GM21737 (cell line): Measurements from ENCODE around the gene SLC7A4.

ENCODE experiments used
- ATAC-seq: cut with Tn5 transposase; IDR thresholded peaks from one replicate; pipeline ENCODE4 v1.9.1; 2021; ENCODE audit warnings: mild to moderate bottlenecking, moderate library complexity; ENCODE audit not compliant: unreplicated experiment

SLC7A4 gene

DNA sequence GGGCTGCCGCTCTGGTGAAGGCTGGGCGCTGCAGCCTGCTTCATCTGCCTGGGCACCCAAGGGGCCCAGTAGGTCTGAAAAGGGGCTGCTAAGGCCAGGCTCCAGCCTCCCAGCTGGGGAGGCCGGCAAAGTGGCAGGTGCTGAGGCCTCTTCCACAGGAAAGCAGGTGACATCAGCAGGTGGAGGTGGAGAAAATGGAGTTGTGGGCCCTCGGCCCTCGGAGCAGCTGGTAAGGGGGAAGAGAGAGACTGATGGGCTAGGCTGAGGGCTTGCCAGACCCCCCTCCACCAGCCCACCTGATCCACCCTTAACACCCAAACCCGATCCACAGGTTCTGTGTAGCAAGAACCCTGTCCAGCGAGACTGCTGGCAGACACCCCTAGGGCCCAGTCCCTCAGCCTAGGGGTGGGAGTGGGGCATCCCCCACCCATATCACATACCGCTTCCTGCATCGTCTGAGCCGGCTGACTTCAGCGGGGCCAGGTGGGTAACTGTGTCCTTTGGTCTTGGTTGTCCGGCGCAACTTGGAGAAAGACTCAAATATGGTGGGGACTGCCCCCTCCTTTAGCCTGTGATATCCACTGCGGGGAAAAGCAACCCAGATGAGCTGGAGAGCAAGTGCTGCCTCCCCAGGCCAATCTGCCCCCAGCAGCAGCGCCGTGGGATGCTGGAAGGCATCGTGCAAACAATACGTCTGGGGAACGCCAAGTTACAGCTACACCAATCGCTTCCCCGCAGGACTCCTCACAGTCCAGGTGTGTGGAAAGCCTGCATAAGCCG is 32.0 kb downstream of the SLC7A4 start:
- no peak for ATAC-seq

DNA sequence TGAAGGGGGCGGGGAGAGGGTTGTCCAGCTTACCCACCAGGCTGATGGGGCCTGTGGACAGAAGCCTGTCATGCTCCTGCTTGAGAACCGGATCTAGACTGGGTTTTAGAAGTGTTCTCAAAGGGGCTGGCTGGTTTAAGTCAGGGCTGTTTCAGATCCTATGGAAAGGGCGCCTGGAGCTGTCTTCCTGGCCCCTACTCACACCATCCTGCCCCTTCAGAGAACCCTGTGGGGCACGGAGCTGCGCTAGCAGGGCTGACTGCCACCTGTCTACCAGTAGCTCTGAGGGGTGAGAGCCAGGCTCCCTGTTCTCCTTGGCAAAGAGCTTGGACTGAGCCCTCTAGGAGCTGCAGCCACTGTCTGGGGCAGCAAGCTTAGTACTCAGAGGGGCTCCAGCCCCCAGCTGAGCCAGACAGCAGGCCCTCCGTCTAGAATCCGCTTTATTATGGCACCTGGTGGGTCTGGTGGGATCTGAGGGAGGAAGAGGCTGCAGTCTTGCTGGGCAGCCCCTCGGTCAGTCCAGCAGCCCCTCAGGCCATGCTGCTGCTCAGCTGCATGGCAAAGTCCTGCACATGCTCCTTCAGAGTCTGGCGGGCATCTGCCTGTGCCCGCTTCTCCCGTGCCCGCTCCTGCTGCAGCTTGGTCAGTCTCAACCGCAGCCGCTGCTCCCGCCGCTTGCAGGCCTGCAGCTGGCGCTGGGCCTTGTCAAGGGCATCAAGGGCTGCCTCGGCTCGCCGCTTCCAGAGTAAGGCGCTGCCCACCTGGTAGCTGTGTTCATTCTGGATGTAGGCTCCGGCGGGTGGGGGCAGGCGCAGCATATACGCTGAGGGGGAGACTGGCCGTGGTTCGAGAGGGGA is 32.8 kb downstream of the SLC7A4 start:
- no peak for ATAC-seq

DNA sequence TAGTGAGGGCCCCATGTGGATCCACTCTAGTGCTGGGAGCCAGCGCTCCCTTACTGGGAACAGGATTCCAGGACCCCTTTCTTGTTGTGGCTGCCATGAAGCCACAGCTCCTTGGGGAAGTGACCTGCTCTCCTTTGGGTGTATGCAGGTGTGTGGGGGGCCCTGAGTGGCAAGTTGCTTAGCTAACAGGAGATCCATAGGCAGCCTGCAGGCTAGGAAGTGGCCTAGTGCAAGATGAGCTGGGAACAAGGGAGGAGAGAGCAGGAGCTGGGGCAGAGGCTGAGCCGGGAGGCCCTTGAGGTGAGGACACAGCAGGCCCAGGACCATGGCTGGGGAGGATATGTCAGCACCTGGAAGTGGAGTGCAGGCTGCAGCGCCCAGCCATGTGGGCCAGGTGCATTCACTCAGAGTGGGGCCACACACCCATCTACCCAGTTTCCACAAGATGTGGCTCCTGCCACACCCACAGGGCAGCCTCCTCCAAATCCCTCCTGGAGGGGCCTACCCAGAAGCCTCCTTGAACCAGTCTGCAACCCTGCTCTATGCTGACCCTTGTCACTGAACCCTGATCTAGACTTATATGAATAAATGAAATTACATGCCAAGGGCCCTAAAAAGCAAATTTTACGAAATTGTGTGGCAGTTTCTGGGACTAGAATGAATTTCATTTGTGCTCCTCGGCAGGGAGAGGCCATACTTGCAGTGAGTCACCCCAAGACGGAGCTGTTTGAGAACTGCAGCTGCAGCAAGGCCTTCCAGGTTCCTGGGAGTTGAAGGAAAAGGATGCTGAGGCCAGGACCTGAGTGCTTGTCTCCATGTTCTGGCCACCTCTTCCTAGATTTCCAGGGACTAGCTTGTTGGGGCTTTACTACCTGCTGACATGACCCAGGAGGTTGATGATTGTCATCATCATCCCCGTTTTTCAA is 33.7 kb downstream of the SLC7A4 start:
- ATAC-seq = no peak

DNA sequence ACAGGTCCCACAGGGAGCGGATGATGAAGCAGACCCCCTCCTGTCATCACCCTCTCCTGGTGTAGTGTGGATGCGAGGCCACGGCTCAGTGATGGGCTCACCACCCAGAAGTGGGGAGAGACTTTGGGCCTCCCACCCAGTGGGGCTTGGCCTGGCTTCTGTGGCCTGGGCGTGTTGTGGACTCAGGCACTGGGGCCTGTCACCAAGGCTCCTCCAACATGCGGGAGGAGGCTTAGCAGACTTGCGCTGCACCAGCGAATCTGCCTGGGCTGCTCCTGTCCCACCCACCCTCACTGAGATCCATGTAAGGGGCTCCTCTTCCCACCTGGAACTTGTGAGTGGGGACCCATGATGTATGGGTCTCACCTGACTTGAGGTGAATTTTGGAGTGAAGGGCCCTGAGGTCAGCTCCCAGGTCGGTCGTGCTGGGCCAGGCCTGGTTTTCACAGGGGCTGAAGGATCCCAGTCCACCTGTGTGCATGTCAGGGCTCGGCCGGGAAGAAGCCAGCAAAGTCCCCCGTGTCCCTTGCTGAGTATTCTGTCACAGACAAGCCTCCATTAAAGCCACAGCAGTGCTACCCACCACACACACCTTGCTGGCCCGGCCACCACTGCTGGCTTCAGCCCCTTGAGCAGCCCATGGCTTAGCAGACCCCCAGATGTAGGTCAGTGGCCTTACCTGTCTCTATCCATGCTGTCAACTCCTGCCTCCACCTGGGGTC is 34.7 kb downstream of the SLC7A4 start:
- ATAC-seq = no peak

DNA sequence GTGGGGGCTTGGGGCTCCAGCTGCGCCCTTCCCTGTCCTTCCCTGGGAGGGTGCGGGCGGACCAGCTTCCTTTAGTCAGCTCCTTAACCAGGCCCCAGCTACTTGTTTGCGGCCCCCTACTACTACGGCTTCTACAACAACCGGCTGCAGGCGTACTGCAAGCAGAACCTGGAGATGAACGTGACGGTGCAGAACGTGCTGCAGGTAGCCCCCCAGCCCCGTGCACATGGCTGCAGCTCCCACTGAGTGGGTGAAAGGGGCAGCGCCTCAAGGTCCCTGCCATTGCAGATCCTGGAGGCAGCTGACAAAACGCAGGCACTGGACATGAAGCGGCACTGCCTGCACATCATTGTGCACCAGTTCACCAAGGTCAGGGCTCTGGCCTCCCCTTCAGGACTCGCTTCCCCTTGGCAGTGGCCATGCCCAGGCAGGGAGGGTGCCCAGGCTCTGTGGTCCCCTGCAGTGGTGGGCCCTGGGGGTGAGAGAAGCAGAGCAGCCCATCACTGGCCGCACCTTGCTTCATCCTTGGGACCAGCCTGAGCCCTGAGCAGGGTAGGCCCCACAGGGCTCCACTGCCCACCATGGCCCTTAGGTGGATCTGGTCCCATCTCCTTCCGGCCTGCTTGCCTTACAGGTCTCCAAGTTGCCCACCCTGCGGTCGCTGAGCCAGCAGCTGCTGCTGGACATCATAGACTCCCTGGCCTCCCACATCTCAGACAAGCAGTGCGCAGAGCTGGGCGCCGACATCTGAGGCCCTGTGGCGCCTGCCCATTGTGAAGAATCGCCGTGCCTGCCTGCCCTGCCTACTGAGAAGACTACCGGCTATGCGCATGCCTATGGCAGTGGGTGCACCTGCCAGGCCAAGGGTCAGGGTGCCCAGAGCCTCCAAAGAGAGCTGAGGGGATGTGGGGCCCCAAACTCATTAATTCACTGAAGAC is 35.5 kb downstream of the SLC7A4 start:
- no peak for ATAC-seq

DNA sequence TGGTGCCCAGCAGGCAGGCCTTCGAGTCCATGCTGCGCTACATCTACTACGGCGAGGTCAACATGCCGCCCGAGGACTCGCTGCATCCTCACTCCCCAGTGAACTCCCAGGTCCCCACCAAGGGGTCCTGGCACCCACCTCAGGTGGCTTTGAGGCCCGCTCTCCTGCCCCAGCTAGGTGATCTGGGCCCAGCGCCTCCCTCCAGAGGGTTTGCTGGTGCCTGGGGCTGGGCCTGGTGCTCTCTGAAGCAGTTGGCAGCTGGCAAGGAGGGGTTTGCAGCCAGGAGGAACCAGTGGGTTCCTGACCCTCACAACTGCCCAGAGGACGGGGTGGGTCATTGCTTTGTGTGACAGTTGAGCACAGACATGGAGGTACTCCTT is 36.3 kb downstream of the SLC7A4 start:
- ATAC-seq = no peak

DNA sequence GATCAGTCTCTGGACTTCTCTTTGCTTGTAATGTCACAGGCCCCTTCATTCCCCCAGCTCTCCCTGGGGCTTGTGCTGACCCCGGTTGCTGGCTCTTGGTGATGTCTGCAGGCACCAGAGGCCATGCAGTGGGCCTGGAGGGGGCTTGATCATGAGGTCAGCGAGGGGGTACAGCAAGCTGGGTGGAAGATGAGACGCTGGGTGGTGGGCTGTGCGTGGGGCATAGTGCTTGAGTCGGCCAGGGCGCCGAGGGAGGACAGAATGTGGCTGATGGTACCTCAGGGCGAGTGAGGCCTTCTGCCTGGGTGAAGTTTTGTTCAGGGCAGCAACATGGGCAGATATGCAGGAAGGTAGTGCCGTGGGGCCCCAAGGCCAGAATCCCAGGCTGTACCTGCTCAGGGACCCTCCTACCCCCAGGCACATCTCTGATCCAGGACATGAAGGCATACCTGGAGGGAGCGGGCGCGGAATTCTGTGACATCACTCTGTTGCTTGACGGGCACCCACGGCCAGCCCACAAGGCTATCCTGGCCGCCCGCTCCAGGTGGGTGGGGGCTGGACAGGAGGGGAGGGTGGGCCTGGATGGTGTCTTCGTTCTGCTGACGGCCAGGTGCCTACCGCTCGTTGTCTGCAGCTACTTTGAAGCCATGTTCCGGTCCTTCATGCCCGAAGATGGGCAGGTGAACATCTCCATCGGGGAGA is 36.9 kb downstream of the SLC7A4 start:
- no peak for ATAC-seq

DNA sequence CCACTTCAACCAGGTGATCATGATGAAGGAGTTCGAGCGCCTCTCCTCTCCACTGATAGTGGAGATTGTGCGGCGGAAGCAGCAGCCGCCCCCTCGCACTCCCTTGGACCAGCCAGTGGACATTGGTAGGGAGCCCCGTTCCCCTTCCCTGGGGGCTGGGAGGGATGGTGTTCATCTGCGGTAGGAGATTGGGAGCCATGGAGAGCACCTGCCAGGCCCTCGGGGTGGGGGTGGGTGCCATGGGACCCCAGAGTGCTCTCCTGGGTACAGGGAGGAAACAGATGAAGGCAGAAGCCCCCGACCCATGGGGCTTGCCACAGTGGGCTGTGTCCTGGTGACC is 37.5 kb downstream of the SLC7A4 start:
- ATAC-seq = no peak

DNA sequence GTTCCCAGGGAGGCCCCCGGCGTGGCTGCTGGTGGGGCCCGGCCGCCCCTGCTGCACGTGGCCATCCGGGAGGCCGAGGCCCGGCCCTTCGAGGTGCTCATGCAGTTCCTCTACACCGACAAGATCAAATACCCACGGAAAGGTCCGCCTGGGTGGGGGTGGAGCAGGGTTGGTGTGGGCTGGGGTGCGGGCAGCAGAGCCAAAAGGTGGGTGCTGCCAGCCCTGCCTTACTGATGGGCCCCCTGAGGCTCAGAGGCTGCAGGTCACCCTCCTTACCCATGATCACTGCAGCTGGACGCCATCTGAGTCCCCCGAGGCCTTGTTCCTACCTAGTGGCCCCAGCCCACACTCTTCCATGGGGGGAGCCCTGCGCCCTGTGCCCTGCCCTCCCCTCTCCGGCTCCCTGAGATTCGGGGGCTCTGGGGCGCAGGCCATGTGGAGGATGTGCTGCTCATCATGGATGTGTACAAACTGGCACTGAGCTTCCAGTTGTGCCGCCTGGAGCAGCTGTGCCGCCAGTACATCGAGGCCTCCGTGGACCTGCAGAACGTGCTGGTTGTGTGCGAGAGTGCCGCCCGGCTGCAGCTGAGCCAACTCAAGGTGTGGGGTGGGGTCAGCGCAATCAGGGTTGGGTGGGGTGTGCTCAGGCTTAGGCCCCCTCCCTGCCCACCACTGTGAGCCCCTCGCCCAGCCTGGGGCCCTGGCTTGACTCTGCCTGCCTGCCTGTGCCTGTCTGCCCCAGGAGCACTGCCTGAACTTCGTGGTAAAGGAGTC is 38.0 kb downstream of the SLC7A4 start:
- ATAC-seq = no peak

DNA sequence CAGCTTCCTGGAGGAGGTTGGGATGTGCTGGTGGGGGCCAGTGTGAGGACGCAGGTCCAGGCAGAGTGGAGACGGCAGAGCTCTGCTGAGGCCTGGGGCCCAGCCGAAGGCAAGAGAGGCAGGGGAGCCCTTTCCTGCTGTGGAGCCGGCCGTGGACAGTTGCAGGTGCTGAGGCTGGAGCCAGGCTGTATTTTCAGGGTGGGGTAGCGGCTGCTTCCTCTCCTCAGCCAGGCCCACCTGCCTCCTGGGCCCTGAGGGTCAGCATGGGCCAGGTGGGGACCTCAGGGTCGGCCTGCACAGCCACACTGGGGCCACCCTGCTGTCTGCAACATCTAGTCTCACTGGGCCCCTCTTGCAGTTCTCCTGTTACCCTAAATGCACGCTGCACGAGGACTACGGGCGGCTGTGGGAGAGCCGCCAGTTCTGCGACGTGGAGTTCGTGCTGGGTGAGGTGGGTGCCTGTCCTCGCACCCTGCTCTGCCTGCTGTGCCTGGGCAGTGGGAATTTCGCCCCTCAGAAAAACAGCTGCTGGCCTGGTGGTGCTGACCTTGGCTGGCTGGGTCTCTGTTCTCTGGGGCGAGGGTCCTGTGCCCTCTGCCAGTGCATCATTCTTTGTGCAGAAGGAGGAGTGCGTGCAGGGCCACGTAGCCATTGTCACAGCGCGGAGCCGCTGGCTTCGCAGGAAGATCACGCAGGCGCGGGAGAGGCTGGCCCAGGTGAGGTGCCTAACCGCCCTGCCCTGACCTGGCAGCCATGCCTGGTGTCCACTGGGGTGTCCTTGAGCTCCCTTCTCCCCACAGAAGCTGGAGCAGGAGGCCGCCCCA is 38.8 kb downstream of the SLC7A4 start:
- no peak for ATAC-seq

DNA sequence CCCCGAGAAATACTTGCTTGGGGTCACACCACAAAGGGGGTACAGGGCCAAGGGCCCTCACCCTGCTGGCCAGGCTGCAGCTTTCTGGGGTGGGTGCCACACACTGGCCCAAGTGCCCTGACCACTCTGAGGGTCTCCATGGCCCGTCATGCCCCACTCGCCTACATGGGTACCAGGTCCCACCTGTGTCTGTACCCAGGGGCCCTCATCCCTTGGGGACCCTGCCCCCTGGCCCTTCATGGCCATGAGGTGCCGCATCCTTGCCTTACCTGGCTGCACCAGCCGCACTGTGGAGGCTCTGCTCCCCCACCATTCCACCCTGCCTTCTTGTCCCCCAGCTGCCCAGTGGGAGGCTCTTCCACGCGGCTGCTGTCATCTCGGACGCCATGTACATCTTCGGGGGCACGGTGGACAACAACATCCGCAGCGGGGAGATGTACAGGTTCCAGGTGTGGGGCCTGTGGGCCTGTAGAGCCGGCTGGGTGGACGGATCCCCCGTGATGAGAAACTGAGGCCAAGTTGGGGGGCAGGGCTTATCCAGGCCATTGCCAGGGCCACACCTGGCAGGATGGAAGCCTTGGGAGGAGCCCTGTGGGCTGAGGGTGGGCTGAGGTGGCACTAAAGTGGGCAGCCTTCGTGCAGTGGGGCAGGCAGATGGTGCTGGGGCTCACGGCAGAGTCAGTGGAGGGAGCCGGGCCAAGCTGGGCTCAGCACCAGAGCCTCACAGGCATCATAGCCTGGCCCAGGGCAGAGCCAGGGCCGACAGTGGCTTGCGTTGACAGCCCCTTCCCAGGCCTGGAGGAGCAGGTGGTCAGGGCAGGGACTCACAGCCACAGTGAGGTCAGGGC is 39.7 kb downstream of the SLC7A4 start:
- ATAC-seq = no peak

DNA sequence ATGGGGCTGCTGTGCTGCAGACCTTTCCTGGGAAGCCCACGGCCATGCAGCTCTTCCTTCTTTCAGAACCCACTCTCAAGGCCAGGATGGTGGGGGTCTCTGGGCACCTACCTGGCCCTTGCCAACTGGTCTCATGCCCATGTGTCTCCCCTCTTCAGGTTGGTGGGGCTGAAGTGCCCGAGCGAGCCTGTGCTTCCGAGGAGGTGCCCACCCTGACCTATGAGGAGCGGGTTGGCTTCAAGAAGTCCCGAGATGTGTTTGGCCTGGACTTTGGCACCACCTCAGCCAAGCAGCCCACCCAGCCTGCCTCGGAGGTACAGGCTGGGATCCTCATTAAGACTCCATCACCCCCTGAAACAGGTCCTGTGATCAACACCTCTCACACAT is 40.3 kb downstream of the SLC7A4 start:
- ATAC-seq = no peak

DNA sequence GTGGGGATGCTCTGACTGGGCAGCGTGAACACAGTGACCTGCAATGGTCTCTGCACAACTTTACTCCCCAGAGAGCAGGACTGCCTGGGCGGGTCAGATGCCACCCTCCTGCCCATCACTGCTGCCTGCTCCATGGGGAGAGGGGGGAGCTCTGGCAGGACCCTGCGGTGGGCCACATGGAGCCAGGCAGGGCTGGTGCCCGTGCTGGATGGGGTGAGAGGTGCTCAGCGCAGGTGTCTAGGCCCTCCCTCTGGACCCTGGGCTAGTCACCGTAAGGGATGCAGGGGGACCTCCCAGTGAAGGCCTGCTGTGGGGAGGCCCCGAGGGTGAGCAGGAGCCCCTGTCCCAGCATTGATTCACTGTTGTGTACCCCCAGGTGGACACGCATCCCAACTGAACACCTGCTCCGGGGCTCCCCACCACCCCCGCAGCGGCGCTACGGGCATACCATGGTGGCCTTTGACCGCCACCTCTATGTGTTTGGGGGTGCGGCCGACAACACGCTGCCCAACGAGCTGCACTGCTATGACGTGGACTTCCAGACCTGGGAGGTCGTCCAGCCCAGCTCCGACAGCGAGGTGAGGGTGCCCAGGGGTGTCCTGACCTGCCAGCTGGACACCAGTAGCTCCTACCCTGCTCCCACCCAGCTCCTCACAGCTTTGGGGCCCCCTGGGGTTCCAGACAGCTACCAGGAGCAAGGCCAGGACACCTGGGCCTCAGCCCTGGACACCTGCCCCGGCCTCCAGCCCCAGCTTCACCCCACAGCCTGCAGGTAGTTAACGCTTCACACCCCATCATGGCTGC is 40.9 kb downstream of the SLC7A4 start:
- ATAC-seq = no peak

DNA sequence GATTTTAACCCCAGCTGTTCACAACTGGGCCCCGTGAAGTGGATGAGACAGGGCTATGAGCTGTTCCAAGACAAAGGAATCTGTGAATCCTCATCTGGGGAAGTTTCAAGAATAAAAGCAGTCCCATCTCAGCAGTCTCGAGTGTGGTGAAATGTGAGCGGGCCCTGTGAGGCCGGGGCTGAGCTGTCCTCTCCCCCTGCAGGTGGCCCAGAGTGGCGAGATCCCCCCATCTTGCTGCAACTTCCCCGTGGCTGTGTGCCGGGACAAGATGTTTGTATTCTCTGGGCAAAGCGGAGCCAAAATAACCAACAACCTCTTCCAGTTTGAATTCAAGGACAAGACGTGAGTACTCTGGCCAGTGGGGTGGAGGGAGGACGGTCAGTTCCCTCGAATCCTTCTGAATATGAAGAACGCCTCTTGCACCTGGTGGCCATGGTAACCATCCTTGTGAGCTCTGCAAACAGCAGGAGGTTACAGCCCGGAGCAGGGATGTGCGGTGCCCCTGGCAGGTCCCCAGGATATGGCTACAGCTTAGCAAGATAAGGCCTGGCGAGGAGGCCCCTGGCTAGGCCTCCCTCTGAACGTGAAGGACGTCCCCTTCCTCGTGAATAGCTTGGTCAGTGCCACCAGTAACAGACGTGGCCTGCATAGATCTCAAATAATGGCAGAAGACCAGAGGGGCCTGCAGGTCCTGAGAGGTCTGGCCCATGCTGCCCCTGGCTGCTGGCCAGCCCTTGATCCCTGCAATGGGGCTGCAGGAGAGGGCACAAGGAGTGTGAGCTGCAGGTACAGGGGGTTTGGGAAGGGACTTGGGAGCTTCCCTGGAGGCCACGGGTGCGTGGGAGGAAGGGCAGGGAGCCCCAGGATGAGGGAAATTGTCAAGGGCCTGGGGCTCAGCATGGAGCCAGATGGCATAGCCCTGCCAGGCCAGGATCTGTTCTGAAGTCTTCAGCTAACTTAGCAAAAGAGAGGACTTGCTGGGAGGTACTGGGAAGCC is 41.9 kb downstream of the SLC7A4 start:
- no peak for ATAC-seq
